CD4-positive, alpha-beta T cell (primary cell): ENCODE results near the gene CRACR2A. TPM values are rescaled to one million over a fixed set of nuclear protein-coding genes. Genes with fewer than 3 reads are reported as not detected.

Source experiments
- ATAC-seq: fragments of 200-7000 bp; cut with Tn5 transposase; one replicate; pipeline ENCODE4 v1.10.0; 2022; ENCODE audit warnings: mild to moderate bottlenecking; ENCODE audit not compliant: poor library complexity
- CTCF ChIA-PET: fragments of 350-600 bp; sonication (Branson Sonifier 250); formaldehyde crosslinking; loops from one replicate; lab custom pipeline; 2021; ENCODE audit warnings: antibody characterized with exemption, inconsistent platforms; lab: Charles Lee
- POLR2A ChIA-PET: fragments of 350-600 bp; sonication (Branson Sonifier 250); formaldehyde crosslinking; loops from one replicate; lab custom pipeline; 2021; ENCODE audit warnings: antibody characterized with exemption, inconsistent platforms; lab: Charles Lee
- DNase-seq, 14 experiments: peaks; one replicate each; pipeline ENCODE4 v3.0.0-alpha.2; 2013 to 2020; ENCODE audit warnings: mixed read lengths in 2 of 14
- H3K27ac ChIP-seq, 2 donors: one replicate each; pipeline versions ENCODE4 v1.5.1 to v1.7.0; 2013; ENCODE audit warnings: low read length in 2 of 2, low read depth in 1 of 2, mild to moderate bottlenecking in 1 of 2
- H3K27me3 ChIP-seq, 2 experiments: 1 replicate in 1 of 2; 2 replicates in 1 of 2; pipeline versions ENCODE4 v1.6.1 to v1.7.0; 2013; ENCODE audit warnings: low read length in 2 of 2, control low read depth in 1 of 2, mild to moderate bottlenecking in 1 of 2, moderate library complexity in 1 of 2; ENCODE audit not compliant: insufficient read depth in 2 of 2, control insufficient read depth in 1 of 2
- H3K36me3 ChIP-seq: one replicate; pipeline ENCODE4 v1.6.1; 2013; ENCODE audit warnings: low read length, control low read depth; ENCODE audit not compliant: insufficient read depth
- H3K4me1 ChIP-seq: one replicate; pipeline ENCODE4 v1.6.1; 2013; ENCODE audit warnings: low read length, control low read depth; ENCODE audit not compliant: insufficient read depth
- H3K4me3 ChIP-seq: one replicate; pipeline ENCODE4 v1.5.1; 2013; ENCODE audit warnings: mild to moderate bottlenecking, low read length, moderate library complexity
- H3K9me3 ChIP-seq, 2 experiments: 1 replicate in 1 of 2; 2 replicates in 1 of 2; pipeline versions ENCODE4 v1.6.1 to v1.7.0; 2013; ENCODE audit warnings: low read length in 2 of 2, mild to moderate bottlenecking in 2 of 2, control low read depth in 1 of 2, moderate library complexity in 1 of 2; ENCODE audit not compliant: control insufficient read depth in 1 of 2, insufficient read depth in 1 of 2
- H3K27ac Mint-ChIP-seq: one replicate; pipeline ENCODE4 v1.8.0; 2020; ENCODE audit warnings: mixed read lengths
- H3K27me3 Mint-ChIP-seq: one replicate; pipeline ENCODE4 v1.8.0; 2021; ENCODE audit warnings: mixed read lengths
- H3K36me3 Mint-ChIP-seq: one replicate; pipeline ENCODE4 v1.8.0; 2021; ENCODE audit warnings: low read depth, mixed read lengths
- H3K4me1 Mint-ChIP-seq: one replicate; pipeline ENCODE4 v1.8.0; 2021; ENCODE audit warnings: low read depth, mixed read lengths
- H3K4me3 Mint-ChIP-seq: one replicate; pipeline ENCODE4 v1.8.0; 2020; ENCODE audit warnings: mild to moderate bottlenecking, mixed read lengths
- H3K9me3 Mint-ChIP-seq: one replicate; pipeline ENCODE4 v1.8.0; 2020; ENCODE audit warnings: mixed read lengths
- CTCF ChIP-seq: fragments of 200-600 bp; IDR thresholded peaks from one replicate; pipeline ENCODE4 v1.8.0; 2022; ENCODE audit warnings: antibody characterized with exemption, mild to moderate bottlenecking
- intact Hi-C, 2 experiments: fragments of 100-400 bp; cut with DNase I in 1 of 2; cut with micrococcal nuclease in 1 of 2; formaldehyde crosslinking; loops; one replicate each; pipeline versions ENCODE4 v1.15.1 to v1.9.0; 2023 to 2025; cut with DNase I, micrococcal nuclease
- total RNA-seq, 174 experiments: library from RNA in 2 of 174; stranded (reverse) in 2 of 174; gene quantifications; one replicate each; pipeline ENCODE4 v1.2.3 and lab custom pipeline; 2021 to 2026

The CRACR2A gene
- total RNA-seq, 2 experiments from 2014 or later = 23.5 to 27.5 TPM

- ChIA-PET CTCF (interaction anchor here (0.8 kb wide), 1 partner anchor 71 kb away, joined by 3 read pairs; the partner anchor contains the start of gene CRACR2A), POLR2A (no interaction called here)
- no peaks in the 10 kb centered on the region for H3K27me3 Mint-ChIP-seq
- H3K27ac ChIP-seq = no peak overlapping the region
- H3K9me3 Mint-ChIP-seq = no peaks in the 10 kb centered on the region
- TF ChIP-seq CTCF = no peak
- no peaks in the 10 kb centered on the region for H3K4me1 Mint-ChIP-seq
- DNase-seq (no peak), ATAC-seq (no peak)
- H3K4me1 ChIP-seq = no peaks in the 10 kb centered on the region
- no peak overlapping the region for H3K4me3 ChIP-seq
- peaks cover 70% of the 10 kb centered on the region for H3K36me3 ChIP-seq
- no peak overlapping the region for H3K4me3 Mint-ChIP-seq
- H3K27me3 ChIP-seq = no peaks in the 10 kb centered on the region
- H3K36me3 Mint-ChIP-seq = peaks cover 88% of the 10 kb centered on the region
- H3K9me3 ChIP-seq = no peaks in the 10 kb centered on the region
- no peak overlapping the region for H3K27ac Mint-ChIP-seq
- intact Hi-C loops = no loop called here
Observed at GRCh38 chr12:3681595-3682061, 71.3 kb downstream of the CRACR2A start.

- Mint-ChIP-seq H3K4me1 (no peaks in the 10 kb centered on the region), H3K36me3 (peaks cover 91% of the 10 kb centered on the region), H3K4me3 (no peak overlapping the region), H3K27ac (no peak overlapping the region), H3K27me3 (no peaks in the 10 kb centered on the region), H3K9me3 (no peaks in the 10 kb centered on the region)
- no peak overlapping the region for H3K27ac ChIP-seq
- ATAC-seq (no peak), DNase-seq (no peak)
- intact Hi-C loops = no loop called here
- H3K4me3 ChIP-seq = no peak overlapping the region
- no peaks in the 10 kb centered on the region for H3K4me1 ChIP-seq
- no peaks in the 10 kb centered on the region for H3K27me3 ChIP-seq
- no peak for TF ChIP-seq CTCF
- peaks cover 70% of the 10 kb centered on the region for H3K36me3 ChIP-seq
- H3K9me3 ChIP-seq = no peaks in the 10 kb centered on the region
- CTCF ChIA-PET = interaction anchor here (0.8 kb wide), 1 partner anchor 72 kb away, joined by 3 read pairs; the partner anchor contains the start of gene CRACR2A
- POLR2A ChIA-PET = no interaction called here
Observed at GRCh38 chr12:3680919-3681594, 71.9 kb downstream of the CRACR2A start.

DNA sequence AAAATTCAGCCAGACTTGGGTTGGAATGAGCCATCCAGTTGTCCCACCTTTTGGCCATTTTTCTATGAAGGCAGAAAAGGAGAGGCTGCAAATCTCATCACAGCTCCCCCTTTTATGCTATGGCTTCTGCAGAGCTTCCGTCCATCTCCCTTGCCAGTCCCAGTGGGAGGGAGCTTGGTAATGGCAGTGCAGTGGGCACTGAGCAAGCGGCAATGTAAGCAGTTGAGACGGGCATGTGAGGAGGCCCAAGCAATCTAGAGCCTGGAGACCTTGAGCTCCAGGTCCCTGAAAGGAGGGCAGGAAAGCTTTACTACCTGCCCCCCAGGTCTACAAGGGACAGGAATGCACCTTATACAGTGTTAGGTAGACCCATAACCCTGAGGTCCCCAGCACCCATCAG, 73.1 kb downstream of the CRACR2A start:
- Histone ChIP-seq H3K9me3 (no peaks in the 10 kb centered on the region), H3K27ac (no peak overlapping the region), H3K4me1 (no peaks in the 10 kb centered on the region), H3K4me3 (no peak overlapping the region), H3K27me3 (no peaks in the 10 kb centered on the region), H3K36me3 (peaks cover 69% of the 10 kb centered on the region)
- CTCF ChIA-PET = no interaction called here
- TF ChIP-seq CTCF = no peak
- H3K27me3 Mint-ChIP-seq = no peaks in the 10 kb centered on the region
- H3K4me3 Mint-ChIP-seq = no peak overlapping the region
- intact Hi-C loops = no loop called here
- no peaks in the 10 kb centered on the region for H3K4me1 Mint-ChIP-seq
- DNase-seq (no peak), ATAC-seq (no peak)
- POLR2A ChIA-PET = no interaction called here
- no peak overlapping the region for H3K27ac Mint-ChIP-seq
- H3K36me3 Mint-ChIP-seq = peaks cover 92% of the 10 kb centered on the region
- H3K9me3 Mint-ChIP-seq = no peaks in the 10 kb centered on the region
